H54 (cell line): ENCODE measurements around the gene CCRL2.
"Not testable (repeated sequence)": the region's sequence is repeated elsewhere in the genome, so short reads cannot be mapped to it uniquely, and the experiment has no call there.

Source experiments
- DNase-seq: peaks from one replicate; pipeline ENCODE4 v3.0.0; 2011; ENCODE audit warnings: low spot score, mixed read lengths; ENCODE audit not compliant: insufficient read length
- FAIRE-seq: peaks from 3 replicates; lab custom pipeline; 2011; peaks lifted over from hg19 to GRCh38; lab: Jason Lieb, UNC
- POLR2A ChIP-seq: IDR thresholded peaks from 2 replicates; pipeline ENCODE4 v1.6.1; 2011; ENCODE audit warnings: low read depth, mild to moderate bottlenecking, low read length

CCRL2 gene

GRCh38 chr3:46419816-46420215 lies 12.8 kb downstream of the CCRL2 start:
- FAIRE-seq (no peak), DNase-seq (no peak)
- TF ChIP-seq POLR2A, result no peak

- no peak for TF ChIP-seq POLR2A
- no peak for DNase-seq
Measured at GRCh38 chr3:46420931-46421330, 13.9 kb downstream of the CCRL2 start.

GRCh38 chr3:46422617-46423016 lies 15.6 kb downstream of the CCRL2 start:
- TF ChIP-seq POLR2A, result no peak
- peak; percentile 93 for FAIRE-seq

More at GRCh38 chr3:46420931-46421330, 13.9 kb downstream of the CCRL2 start:
- FAIRE-seq, result no peak

DNA sequence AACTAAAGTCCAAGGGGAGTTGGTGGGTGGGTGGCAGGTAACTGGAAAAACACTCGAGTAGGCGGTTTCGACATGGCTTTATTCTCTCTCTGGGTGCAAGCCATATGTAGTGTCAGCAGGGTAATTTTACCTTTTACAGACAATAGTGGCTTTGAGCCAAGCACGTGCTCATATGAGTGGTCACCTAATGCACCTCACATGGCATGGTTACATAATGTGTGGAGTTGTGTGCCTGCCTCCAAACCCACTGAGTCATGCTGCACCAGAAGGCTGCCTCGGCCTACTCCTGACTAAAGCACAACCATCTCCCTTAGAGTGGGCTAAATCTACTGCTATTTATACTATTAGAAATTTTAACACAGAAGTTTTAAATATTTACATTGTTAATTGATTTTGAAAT lies 16.5 kb downstream of the CCRL2 start:
- TF ChIP-seq POLR2A, result no peak
- no peak for DNase-seq
- no peak for FAIRE-seq

More at GRCh38 chr3:46422617-46423016, 15.6 kb downstream of the CCRL2 start:
- DNase-seq, result peak; percentile 77

DNA sequence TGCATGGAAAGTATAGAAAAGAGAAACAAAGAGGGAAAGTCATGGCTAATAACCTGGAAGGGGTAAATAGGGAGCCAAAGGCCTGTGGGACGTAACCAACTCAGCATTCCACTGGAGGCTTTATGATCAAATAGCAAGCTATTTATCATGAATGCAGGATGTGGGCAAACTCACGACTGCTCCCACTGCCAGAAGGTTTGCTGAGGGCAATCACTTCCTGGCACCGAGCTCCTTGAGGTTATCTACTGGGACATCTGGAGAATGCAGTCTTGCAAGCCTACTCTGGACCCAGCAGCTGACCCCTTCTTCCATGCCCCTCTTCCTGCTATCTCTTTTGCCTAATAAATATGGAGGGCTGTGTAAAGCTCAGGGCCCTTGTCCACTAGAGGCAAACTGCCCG lies 19.4 kb downstream of the CCRL2 start:
- FAIRE-seq, result peak; percentile 6
- DNase-seq, result not testable (repeated sequence)

DNA sequence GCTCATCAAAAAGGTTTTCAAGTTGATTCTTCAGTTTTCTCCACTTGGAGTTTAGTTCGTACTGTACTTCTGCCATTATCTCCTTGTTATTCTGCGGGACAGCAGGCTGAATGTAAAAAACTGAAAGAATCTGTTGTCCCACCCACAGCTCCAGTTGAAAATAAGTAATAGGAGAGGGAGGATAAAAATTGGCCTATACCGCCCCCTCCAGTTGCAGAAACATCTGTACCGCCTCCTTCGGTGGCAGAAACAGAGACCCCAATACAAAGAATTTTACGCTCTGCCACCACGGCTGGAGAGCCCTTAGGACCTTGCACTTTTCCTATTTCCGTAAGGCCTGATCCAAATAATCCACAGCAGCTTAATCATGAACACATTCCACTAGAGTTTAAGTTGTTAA lies 20.3 kb downstream of the CCRL2 start:
- not testable (repeated sequence) for DNase-seq, FAIRE-seq

DNA sequence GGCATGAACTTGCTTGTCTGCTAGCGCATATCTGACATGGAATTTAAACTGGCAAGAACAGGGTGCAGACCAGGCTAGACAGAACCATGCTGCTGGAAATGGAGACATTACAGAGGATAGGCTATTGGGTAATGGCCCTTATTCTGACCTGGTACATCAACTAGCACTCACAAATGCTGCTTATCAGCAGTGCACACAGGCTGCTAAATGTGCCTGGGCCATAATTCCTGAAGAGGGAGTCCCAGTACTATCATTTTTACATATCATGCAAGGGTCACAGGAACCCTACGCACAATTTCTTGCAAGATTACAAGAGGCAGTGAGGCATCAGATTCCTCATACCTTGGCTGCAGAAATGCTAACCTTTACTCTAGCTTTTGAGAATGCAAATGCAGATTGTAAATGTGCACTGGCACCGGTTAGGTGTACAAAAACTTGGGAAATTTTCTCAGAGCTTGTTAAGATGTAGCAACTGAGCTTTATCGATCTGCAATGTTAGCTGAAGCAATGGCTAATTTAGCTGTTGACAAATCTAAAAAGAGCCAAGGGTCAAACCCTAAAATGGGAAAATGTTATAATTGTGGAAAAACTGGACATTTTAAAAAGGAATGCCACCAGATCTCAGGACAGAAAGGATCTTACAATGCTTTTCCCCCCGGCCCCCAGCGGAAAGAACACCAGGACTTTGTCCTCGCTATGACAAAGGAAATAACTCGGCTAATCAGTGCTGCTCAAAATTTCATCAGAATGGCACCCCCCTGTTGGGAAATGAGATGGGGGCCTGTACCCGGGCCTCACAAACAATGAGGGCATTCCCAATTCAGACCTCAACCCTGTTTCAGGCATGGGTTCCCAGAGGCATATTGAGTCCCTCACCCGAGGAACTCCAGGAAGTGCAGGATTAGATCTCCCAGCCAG lies 21.1 kb downstream of the CCRL2 start:
- no peak for DNase-seq
- FAIRE-seq, result no peak

GRCh38 chr3:46429250-46429649 lies 22.2 kb downstream of the CCRL2 start:
- TF ChIP-seq POLR2A, result no peak
- FAIRE-seq (no peak), DNase-seq (no peak)

More for the DNA sequence above, 21.1 kb downstream of the CCRL2 start:
- no peak for TF ChIP-seq POLR2A

GRCh38 chr3:46429671-46430070 lies 22.6 kb downstream of the CCRL2 start:
- FAIRE-seq (no peak), DNase-seq (no peak)
- no peak for TF ChIP-seq POLR2A

DNA sequence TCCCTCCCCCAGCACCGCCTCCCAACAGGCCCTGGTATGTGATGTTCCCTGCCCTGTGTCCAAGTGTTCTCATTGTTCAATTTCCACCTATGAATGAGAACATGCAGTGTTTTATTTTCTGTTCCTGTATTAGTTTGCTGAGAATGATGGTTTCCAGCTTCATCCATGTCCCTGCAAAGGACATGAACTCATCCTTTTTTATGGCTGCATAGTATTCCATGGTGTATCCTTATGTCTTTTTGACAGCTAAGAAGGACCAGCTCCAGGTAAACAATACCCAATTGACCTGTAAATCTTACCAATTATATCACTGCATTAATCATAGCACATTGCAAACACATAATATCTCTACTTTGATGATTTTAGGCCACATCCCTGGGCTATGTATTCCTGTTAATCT lies 23.8 kb downstream of the CCRL2 start:
- FAIRE-seq, result not testable (repeated sequence)

GRCh38 chr3:46431905-46432304 lies 24.8 kb downstream of the CCRL2 start:
- FAIRE-seq, result not testable (repeated sequence)

More for the DNA sequence above, 23.8 kb downstream of the CCRL2 start:
- DNase-seq, result not testable (repeated sequence)

GRCh38 chr3:46433118-46433517 lies 26.1 kb downstream of the CCRL2 start:
- FAIRE-seq, DNase-seq: not testable (repeated sequence)

More at GRCh38 chr3:46431905-46432304, 24.8 kb downstream of the CCRL2 start:
- DNase-seq, result not testable (repeated sequence)

DNA sequence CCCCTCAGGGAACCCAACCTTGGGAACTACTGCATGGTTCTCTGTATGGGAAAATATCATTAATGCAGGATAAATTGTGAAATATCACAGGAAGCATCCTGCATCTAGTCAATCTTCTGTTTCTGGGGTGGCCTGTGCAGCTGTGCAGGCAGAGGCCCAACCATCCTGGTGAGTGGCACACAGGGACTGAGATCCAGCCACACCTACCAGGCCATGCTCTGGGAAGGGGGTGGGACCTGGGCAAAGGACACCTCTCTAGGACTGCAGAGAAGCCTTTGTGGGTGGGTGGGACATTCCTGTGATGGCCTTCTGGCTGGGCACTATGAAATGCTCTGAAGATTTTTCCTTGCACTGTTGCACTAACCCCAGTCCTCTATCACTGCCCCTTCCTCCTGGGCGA lies 26.8 kb downstream of the CCRL2 start:
- no peak for TF ChIP-seq POLR2A
- DNase-seq (no peak), FAIRE-seq (no peak)

GRCh38 chr3:46435081-46435726 lies 28.1 kb downstream of the CCRL2 start:
- TF ChIP-seq POLR2A, result no peak
- DNase-seq, result no peak
- no peak for FAIRE-seq
